Measurements from ENCODE around the gene FADS2.

DNA sequence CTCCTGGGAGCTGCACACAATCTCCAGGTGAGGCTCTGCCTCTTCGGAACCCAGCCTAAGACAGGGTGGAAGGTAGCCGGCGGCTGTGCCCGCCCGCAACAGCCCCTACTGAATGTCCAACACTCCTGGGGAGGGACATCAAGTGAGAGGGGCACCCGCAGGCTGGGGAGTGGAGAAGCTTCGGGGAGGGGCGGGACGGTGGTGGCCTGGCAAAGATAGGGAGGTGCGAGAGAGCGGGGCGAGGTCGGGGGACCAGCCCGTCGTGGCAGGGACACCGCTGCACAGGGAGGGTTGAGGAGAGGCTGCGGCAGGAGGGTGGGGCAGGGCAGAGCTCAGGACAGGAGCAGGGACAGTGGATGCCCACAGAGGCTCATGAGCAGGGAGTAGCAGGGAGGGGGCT, 72.2 kb downstream of the FADS2 start:
- TF ChIP-seq, protein P1, sequence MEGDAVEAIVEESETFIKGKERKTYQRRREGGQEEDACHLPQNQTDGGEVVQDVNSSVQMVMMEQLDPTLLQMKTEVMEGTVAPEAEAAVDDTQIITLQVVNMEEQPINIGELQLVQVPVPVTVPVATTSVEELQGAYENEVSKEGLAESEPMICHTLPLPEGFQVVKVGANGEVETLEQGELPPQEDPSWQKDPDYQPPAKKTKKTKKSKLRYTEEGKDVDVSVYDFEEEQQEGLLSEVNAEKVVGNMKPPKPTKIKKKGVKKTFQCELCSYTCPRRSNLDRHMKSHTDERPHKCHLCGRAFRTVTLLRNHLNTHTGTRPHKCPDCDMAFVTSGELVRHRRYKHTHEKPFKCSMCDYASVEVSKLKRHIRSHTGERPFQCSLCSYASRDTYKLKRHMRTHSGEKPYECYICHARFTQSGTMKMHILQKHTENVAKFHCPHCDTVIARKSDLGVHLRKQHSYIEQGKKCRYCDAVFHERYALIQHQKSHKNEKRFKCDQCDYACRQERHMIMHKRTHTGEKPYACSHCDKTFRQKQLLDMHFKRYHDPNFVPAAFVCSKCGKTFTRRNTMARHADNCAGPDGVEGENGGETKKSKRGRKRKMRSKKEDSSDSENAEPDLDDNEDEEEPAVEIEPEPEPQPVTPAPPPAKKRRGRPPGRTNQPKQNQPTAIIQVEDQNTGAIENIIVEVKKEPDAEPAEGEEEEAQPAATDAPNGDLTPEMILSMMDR (conservative IDR thresholded peaks at IDR 0.05; ENCODE audit: low read depth, low read length) = no peak
- TF ChIP-seq EZH2 (IDR thresholded peaks at IDR 0.05; ENCODE audit: low read length, unreplicated experiment) (no peak), EZH2phosphoT487 (IDR thresholded peaks at IDR 0.05; ENCODE audit: borderline replicate concordance, low read length) (no peak)
